ENCODE measurements around the gene NRP1.
"Not testable (repeated sequence)": the region's sequence is repeated elsewhere in the genome, so short reads cannot be mapped to it uniquely, and the experiment has no call there.

DNA sequence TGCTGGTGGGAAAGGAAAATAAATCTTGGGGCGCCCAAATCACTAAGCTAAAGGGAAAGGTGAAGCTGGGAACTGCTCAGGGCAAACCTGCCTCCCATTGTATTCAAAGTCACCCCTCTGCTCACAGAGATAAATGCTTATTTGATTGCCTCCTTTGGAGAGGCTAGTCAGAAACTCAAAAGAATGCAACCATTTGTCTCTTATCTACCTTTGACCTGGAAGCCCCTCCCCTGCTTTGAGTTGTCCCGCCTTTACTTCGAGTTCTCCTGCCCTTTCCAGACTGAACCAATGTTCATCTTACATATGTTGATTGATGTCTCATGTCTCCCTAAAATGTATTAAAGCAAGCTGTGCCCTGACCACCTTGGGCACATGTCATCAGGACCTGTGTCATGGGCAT is 33.9 kb downstream of the NRP1 start:
- TF ChIP-seq CTCF (conservative IDR thresholded peaks at IDR 0.05; ENCODE audit: low read depth, low read length); EZH2 (IDR thresholded peaks at IDR 0.05; ENCODE audit: borderline replicate concordance, low read depth, low read length, poor library complexity, severe bottlenecking): not testable (repeated sequence)
